Common myeloid progenitor, CD34-positive (primary cell): ENCODE results near the gene ZNF592.

Source experiments
- CTCF ChIA-PET: fragments of 350-600 bp; sonication (Branson Sonifier 250); formaldehyde crosslinking; loops from one replicate; lab custom pipeline; 2021; ENCODE audit warnings: antibody characterized with exemption; lab: Charles Lee
- POLR2A ChIA-PET: fragments of 350-600 bp; sonication (Branson Sonifier 250); formaldehyde crosslinking; loops from one replicate; lab custom pipeline; 2021; ENCODE audit warnings: antibody characterized with exemption; lab: Charles Lee
- DNase-seq, 3 donors: peaks; one replicate each; pipeline versions ENCODE4 v3.0.0 to v3.0.0-alpha.2; 2013
- H3K27ac ChIP-seq, 2 experiments: 1 replicate in 1 of 2; 2 replicates in 1 of 2; pipeline ENCODE4 v1.7.0; 2013; ENCODE audit warnings: inconsistent platforms in 2 of 2, low read length in 2 of 2, mild to moderate bottlenecking in 2 of 2, low read depth in 1 of 2, moderate library complexity in 1 of 2; ENCODE audit not compliant: severe bottlenecking in 2 of 2, insufficient read depth in 1 of 2, poor library complexity in 1 of 2
- H3K27me3 ChIP-seq, 5 experiments: replicated peaks in 2 of 5; 1 replicate in 3 of 5; 2 replicates in 2 of 5; pipeline versions ENCODE4 v1.6.1 to v1.7.0; 2013; ENCODE audit warnings: low read length in 4 of 5, mild to moderate bottlenecking in 2 of 5, moderate library complexity in 2 of 5, inconsistent platforms in 1 of 5; ENCODE audit not compliant: insufficient read depth in 5 of 5, control insufficient read depth in 4 of 5
- H3K36me3 ChIP-seq, 4 experiments: 1 replicate in 2 of 4; 2 replicates in 2 of 4; pipeline versions ENCODE4 v1.6.1 to v1.7.0; 2013; ENCODE audit warnings: low read length in 3 of 4, control low read depth in 1 of 4, mild to moderate bottlenecking in 1 of 4; ENCODE audit not compliant: control insufficient read depth in 4 of 4, insufficient read depth in 4 of 4
- H3K4me1 ChIP-seq, 4 experiments: 1 replicate in 3 of 4; 2 replicates in 1 of 4; pipeline versions ENCODE4 v1.6.1 to v1.7.1; 2013; ENCODE audit warnings: low read length in 3 of 4, mild to moderate bottlenecking in 3 of 4, control low read depth in 1 of 4, inconsistent platforms in 1 of 4, moderate library complexity in 1 of 4; ENCODE audit not compliant: control insufficient read depth in 4 of 4, insufficient read depth in 4 of 4; ENCODE audit errors: control extremely low read depth in 1 of 4
- H3K4me3 ChIP-seq, 7 experiments: 1 replicate in 4 of 7; 2 replicates in 3 of 7; pipeline versions ENCODE4 v1.5.1 to v1.7.0; 2013; ENCODE audit warnings: mild to moderate bottlenecking in 7 of 7, low read length in 6 of 7, moderate library complexity in 6 of 7, inconsistent platforms in 2 of 7, low read depth in 2 of 7, control low read depth in 1 of 7; ENCODE audit not compliant: insufficient read depth in 4 of 7, control insufficient read depth in 1 of 7; ENCODE audit errors: extremely low read depth in 1 of 7
- H3K9me3 ChIP-seq, 5 experiments: 1 replicate in 4 of 5; 2 replicates in 1 of 5; pipeline versions ENCODE4 v1.6.1 to v1.7.1; 2013; ENCODE audit warnings: low read length in 4 of 5, mild to moderate bottlenecking in 2 of 5, inconsistent platforms in 1 of 5, low read depth in 1 of 5, moderate library complexity in 1 of 5; ENCODE audit not compliant: control insufficient read depth in 4 of 5, insufficient read depth in 2 of 5; ENCODE audit errors: control extremely low read depth in 1 of 5
- WGBS: methylation state at CpG from one replicate; pipeline ENCODE4 v1.1.5; 2013; ENCODE audit not compliant: insufficient coverage; 5-methylcytosine and 5-hydroxymethylcytosine counted together

The ZNF592 gene

DNA sequence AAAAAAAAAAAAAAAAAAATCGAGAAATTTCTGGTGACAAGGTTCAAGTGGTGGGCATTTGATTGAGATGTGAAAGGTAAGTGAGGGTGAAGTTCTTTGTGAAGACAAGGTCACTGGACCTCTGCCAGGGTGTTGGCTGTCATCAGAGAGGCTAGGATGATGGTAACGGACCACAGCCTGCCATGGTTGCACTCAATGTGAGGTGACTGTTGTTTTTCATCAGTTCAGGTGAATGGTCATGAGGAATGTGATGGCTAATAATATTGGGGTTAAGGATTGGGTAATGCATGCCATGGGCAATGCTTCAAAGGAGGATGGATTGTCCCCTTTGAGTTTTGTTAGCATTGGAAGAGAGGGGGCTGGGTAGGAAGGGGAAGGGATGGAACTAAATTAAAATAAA is 64.5 kb downstream of the ZNF592 start:
- Histone ChIP-seq H3K4me1 (peaks cover 0 to 12% (median 8%) of the 10 kb centered on the region in 4 experiments), H3K27me3 (peaks cover 0 to 12% (median 0%) of the 10 kb centered on the region in 5 experiments), H3K9me3 (no peaks in the 10 kb centered on the region), H3K36me3 (peaks cover 0 to 4% (median 0%) of the 10 kb centered on the region in 4 experiments), H3K27ac (no peak overlapping the region), H3K4me3 (no peak overlapping the region)
- no peak for DNase-seq
- CTCF ChIA-PET = interaction anchor here (1.5 kb wide), 1 partner anchor 9 kb away, joined by 4 read pairs; no protein-coding TSS in a partner anchor
- 100% methylated on average over 1 of the region's 2 CpGs for WGBS
- POLR2A ChIA-PET = no interaction called here

GRCh38 chr15:84813435-84813834 is 65.0 kb downstream of the ZNF592 start:
- H3K9me3 ChIP-seq = no peaks in the 10 kb centered on the region
- WGBS = no CpG with 5 or more reads among the region's 1 CpG
- peaks cover 0 to 18% (median 13%) of the 10 kb centered on the region in 4 experiments for H3K4me1 ChIP-seq
- CTCF ChIA-PET = interaction anchor here (1.5 kb wide), 1 partner anchor 9 kb away, joined by 4 read pairs; no protein-coding TSS in a partner anchor
- peaks cover 0 to 14% (median 0%) of the 10 kb centered on the region in 5 experiments for H3K27me3 ChIP-seq
- no peak overlapping the region for H3K27ac ChIP-seq
- no peak for DNase-seq
- POLR2A ChIA-PET = no interaction called here
- H3K36me3 ChIP-seq = peaks cover 0 to 4% (median 0%) of the 10 kb centered on the region in 4 experiments
- H3K4me3 ChIP-seq = no peak overlapping the region

DNA sequence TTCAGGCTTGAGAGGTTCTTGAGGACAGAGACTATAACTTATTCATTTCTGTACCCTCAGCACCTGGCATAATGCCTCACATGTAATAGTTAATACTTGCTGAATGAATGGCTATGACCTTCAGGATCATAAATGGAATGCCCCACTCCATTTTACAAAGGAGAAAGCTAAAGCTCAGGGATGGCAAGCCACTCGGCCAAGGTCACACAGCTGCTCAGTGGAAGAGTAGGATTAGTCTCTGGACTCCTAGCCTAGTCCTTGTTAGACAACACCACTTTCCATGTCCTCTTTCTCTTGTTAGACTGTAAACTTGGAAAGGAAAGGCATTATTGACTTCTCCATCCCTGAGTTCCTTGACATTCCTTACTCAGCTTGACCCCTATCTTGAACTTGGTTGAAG is 65.5 kb downstream of the ZNF592 start:
- WGBS = 100% methylated on average over 1 of the region's 1 CpG
- Histone ChIP-seq H3K27ac (no peak overlapping the region), H3K4me3 (no peak overlapping the region), H3K27me3 (peaks cover 0 to 14% (median 0%) of the 10 kb centered on the region in 5 experiments), H3K4me1 (peaks cover 0 to 19% (median 14%) of the 10 kb centered on the region in 4 experiments), H3K9me3 (no peaks in the 10 kb centered on the region), H3K36me3 (peaks cover 0 to 2% (median 0%) of the 10 kb centered on the region in 4 experiments)
- DNase-seq = no peak
- ChIA-PET CTCF (interaction anchor here (2.0 kb wide), 1 partner anchor 29 kb away, joined by 5 read pairs; no protein-coding TSS in a partner anchor), POLR2A (no interaction called here)

GRCh38 chr15:84814916-84815315 is 66.5 kb downstream of the ZNF592 start:
- H3K36me3 ChIP-seq = peaks cover 0 to 2% (median 0%) of the 10 kb centered on the region in 4 experiments
- WGBS = 81% methylated on average over 10 of the region's 10 CpGs
- peaks cover 0 to 19% (median 14%) of the 10 kb centered on the region in 4 experiments for H3K4me1 ChIP-seq
- H3K4me3 ChIP-seq = no peak overlapping the region
- DNase-seq = no peak
- POLR2A ChIA-PET = no interaction called here
- no peak overlapping the region for H3K27ac ChIP-seq
- CTCF ChIA-PET = interaction anchor here (2.0 kb wide), 1 partner anchor 30 kb away, joined by 5 read pairs; no protein-coding TSS in a partner anchor
- H3K27me3 ChIP-seq = peaks cover 0 to 14% (median 0%) of the 10 kb centered on the region in 5 experiments
- H3K9me3 ChIP-seq = no peaks in the 10 kb centered on the region

- peak in 2 of 3 donors; percentile 29 to 47 for DNase-seq
- Histone ChIP-seq H3K4me1 (peaks cover 0 to 22% (median 14%) of the 10 kb centered on the region in 4 experiments), H3K4me3 (peak within 1 kb of the TSS in 2 of 7 experiments; percentile 49 to 56), H3K27ac (no peak within 1 kb of the TSS), H3K27me3 (peaks cover 0 to 14% (median 0%) of the 10 kb centered on the region in 5 experiments), H3K36me3 (no peaks in the 10 kb centered on the region), H3K9me3 (no peaks in the 10 kb centered on the region)
- POLR2A ChIA-PET = no interaction called here
- 37% methylated on average over 37 of the region's 63 CpGs for WGBS
- CTCF ChIA-PET = interaction anchor here (1.5 kb wide), 1 partner anchor 161 kb away, joined by 3 read pairs; no protein-coding TSS in a partner anchor
Measured at GRCh38 chr15:84816694-84817465, 68.5 kb downstream of the ZNF592 start, which contains the start of gene ALPK3. ALPK3 (plus strand) TSS chr15:84817356; CDS start chr15:84817453, 97 bp downstream.

GRCh38 chr15:84817466-84818081 is 69.2 kb downstream of the ZNF592 start:
- no peak overlapping the region for H3K27ac ChIP-seq
- no peaks in the 10 kb centered on the region for H3K9me3 ChIP-seq
- peak overlapping the region in 2 of 7 experiments; percentile 49 to 56 for H3K4me3 ChIP-seq
- H3K36me3 ChIP-seq = no peaks in the 10 kb centered on the region
- H3K27me3 ChIP-seq = peaks cover 0 to 14% (median 0%) of the 10 kb centered on the region in 5 experiments
- POLR2A ChIA-PET = no interaction called here
- peak in 2 of 3 donors; percentile 21 to 36 for DNase-seq
- WGBS = 40% methylated on average over 23 of the region's 27 CpGs
- CTCF ChIA-PET = interaction anchor here (1.1 to 1.5 kb wide), 3 partner anchors 9 to 165 kb away, joined by 3 to 5 read pairs (median 3); no protein-coding TSS in a partner anchor
- H3K4me1 ChIP-seq = peaks cover 0 to 22% (median 14%) of the 10 kb centered on the region in 4 experiments
